T-helper 17 cell (primary cell): ENCODE measurements around the gene DDX60. TPM values are rescaled to one million over a fixed set of nuclear protein-coding genes. Genes with fewer than 3 reads are reported as not detected.

Source experiments
- ATAC-seq: fragments of 150-1000 bp; cut with Tn5 transposase; 2 replicates; pipeline ENCODE4 v1.10.0; 2021; ENCODE audit warnings: mild to moderate bottlenecking, moderate library complexity
- DNase-seq, 3 donors: peaks; one replicate each; pipeline versions ENCODE4 v3.0.0 to v3.0.0-alpha.2; 2020 to 2021
- H3K9me3 ChIP-seq: one replicate; pipeline ENCODE4 v1.7.0; 2013; ENCODE audit warnings: low read length, mild to moderate bottlenecking; ENCODE audit not compliant: control insufficient read depth, poor library complexity, severe bottlenecking
- H3K27ac Mint-ChIP-seq: one replicate; pipeline ENCODE4 v1.8.0; 2022; ENCODE audit warnings: mild to moderate bottlenecking, moderate library complexity, mixed read lengths
- H3K27me3 Mint-ChIP-seq: one replicate; pipeline ENCODE4 v1.8.0; 2022; ENCODE audit warnings: mixed read lengths
- H3K36me3 Mint-ChIP-seq: one replicate; pipeline ENCODE4 v1.8.0; 2022; ENCODE audit warnings: low read depth, mixed read lengths
- H3K4me1 Mint-ChIP-seq: one replicate; pipeline ENCODE4 v1.8.0; 2022; ENCODE audit warnings: mild to moderate bottlenecking, mixed read lengths
- H3K4me3 Mint-ChIP-seq: one replicate; pipeline ENCODE4 v1.8.0; 2022; ENCODE audit warnings: mild to moderate bottlenecking, moderate library complexity, mixed read lengths
- total RNA-seq, 4 donors: library from RNA in 2 of 4; stranded (reverse) in 2 of 4; gene quantifications; one replicate each; pipeline ENCODE4 v1.2.3 and lab custom pipeline; 2022 to 2026

Gene DDX60
- total RNA-seq, 2 donors from 2014 or later = 13.9 to 14.5 TPM

DNA sequence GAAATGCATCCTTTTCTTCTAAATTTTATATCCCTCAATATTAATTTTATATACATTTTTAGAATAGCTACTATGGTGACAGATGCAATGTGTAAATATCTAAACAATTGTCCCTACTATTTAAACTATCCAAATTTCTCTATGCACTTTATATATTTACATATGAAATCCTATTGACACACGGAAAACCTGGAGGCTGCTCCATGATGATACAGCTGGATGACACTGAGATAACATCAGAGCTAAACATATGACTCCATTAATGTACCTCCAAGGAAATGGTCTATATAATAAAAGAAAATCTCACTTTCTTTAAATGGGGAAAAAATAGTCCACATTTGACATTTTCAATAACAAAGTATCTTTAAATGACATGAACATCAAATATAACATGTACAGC, 43.7 kb downstream of the DDX60 start:
- no peak overlapping the region for H3K4me3 Mint-ChIP-seq
- H3K27me3 Mint-ChIP-seq = no peaks in the 10 kb centered on the region
- ATAC-seq (no peak), DNase-seq (no peak)
- no peaks in the 10 kb centered on the region for H3K9me3 ChIP-seq
- H3K27ac Mint-ChIP-seq = no peak overlapping the region
- peaks cover 21% of the 10 kb centered on the region for H3K36me3 Mint-ChIP-seq
- peaks cover 3% of the 10 kb centered on the region for H3K4me1 Mint-ChIP-seq

DNA sequence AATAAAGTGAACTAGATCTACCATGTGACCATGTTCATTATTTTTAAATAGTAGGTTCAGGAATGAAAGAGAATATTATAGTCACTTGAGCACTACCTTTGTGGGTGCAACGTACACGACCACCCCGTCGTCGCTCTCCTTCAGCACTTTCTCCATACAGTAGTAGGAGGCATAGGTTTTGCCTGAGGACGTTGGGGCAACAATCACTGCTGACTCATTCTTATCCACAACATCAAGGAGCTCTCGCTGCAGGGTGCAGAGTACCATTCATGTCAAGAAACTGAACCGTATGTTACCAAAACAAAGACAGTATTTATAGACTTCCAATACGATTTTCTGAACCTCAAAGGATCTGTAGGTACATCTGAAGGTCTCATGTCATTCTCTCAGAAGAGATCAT, 44.7 kb downstream of the DDX60 start:
- ATAC-seq (no peak), DNase-seq (no peak)
- no peaks in the 10 kb centered on the region for H3K27me3 Mint-ChIP-seq
- no peak overlapping the region for H3K27ac Mint-ChIP-seq
- no peak overlapping the region for H3K4me3 Mint-ChIP-seq
- peaks cover 25% of the 10 kb centered on the region for H3K36me3 Mint-ChIP-seq
- H3K4me1 Mint-ChIP-seq = peaks cover 5% of the 10 kb centered on the region
- no peaks in the 10 kb centered on the region for H3K9me3 ChIP-seq

DNA sequence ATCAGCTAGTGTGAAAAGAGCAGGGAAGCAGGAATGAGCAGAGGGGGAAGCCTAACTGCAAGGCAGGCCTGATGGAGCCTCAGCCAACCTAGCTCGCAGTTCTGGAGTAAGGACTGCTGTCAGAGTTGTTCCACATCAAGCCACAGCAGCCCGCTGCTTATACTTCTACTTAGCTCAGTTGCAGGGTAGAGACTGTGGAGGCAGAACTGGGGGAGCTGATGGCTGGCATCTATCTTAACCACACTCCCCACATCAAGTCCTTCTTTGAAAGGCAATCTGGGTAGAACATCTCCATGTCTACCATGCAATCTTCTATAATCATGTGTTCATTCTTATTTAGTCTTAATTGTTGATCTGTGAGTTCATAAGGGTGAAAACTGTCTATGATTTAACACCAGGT, 46.1 kb downstream of the DDX60 start:
- no peak for ATAC-seq
- Mint-ChIP-seq H3K27me3 (no peaks in the 10 kb centered on the region), H3K27ac (no peak overlapping the region), H3K4me3 (no peak overlapping the region), H3K36me3 (peaks cover 20% of the 10 kb centered on the region), H3K4me1 (peaks cover 5% of the 10 kb centered on the region)
- DNase-seq = no peak
- H3K9me3 ChIP-seq = no peaks in the 10 kb centered on the region

DNA sequence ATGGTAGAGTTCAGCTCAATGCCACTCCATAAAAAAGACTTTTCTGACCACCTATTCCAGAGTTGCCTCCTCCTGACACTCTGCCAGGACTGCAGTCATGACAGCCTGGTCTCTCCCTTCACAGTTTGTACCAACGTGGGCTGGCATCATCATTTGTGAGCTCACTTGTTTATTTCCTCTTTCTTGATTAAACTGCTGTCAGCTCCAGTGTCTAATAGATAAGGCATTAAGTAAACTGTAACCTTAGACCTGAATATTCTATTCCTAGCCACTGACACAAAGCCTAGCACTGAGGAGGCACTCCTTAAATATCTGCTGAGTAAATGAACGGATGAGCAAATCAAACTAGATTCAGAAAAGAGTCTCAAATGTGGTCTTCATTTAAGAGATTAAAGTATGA, 48.7 kb downstream of the DDX60 start:
- ATAC-seq (no peak), DNase-seq (no peak)
- Mint-ChIP-seq H3K4me3 (no peak overlapping the region), H3K4me1 (peaks cover 5% of the 10 kb centered on the region), H3K36me3 (peaks cover 20% of the 10 kb centered on the region), H3K27me3 (no peaks in the 10 kb centered on the region), H3K27ac (peak overlapping the region; percentile 2)
- no peaks in the 10 kb centered on the region for H3K9me3 ChIP-seq

DNA sequence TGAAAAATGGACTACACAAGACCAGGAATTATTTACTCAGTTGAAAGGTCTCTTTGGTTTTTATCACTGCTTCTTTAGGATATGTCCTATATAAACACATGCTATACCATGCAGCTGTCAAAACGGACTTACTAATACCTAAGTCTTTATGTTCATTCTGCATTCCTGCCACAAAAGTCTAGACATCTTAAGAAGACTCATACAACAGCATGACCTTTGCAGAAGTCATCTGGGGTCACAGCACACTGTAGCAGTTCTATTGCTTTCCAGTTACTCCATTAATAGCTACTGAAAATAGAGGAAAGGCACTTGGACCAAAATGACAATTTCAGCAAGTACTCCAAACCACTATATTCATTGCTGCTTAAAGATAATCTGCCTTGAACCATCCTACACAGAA, 53.2 kb downstream of the DDX60 start:
- H3K9me3 ChIP-seq = no peaks in the 10 kb centered on the region
- Mint-ChIP-seq H3K4me1 (peaks cover 2% of the 10 kb centered on the region), H3K27me3 (no peaks in the 10 kb centered on the region), H3K36me3 (peaks cover 16% of the 10 kb centered on the region), H3K4me3 (no peak overlapping the region), H3K27ac (no peak overlapping the region)
- ATAC-seq (no peak), DNase-seq (no peak)

DNA sequence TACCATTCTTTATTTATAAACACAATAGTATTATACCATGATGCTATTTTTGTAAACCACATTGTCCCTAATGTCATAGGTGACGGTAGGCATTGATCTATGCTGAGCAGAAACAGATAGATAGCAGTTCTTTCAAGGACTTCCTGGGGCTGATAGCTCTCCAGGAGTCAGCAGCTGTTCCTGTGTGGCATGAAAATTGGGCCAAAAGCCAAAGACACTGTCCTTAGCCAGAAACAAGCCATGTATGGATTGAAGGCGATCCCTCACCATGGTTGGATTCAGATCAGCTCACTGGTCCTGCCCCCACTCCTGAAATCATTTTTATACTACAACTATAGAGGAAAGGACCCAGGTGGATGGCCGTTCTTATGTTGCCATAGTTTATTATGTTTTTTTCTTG, 53.6 kb downstream of the DDX60 start:
- H3K9me3 ChIP-seq = no peaks in the 10 kb centered on the region
- Mint-ChIP-seq H3K36me3 (peaks cover 15% of the 10 kb centered on the region), H3K27ac (no peak overlapping the region), H3K4me1 (peaks cover 2% of the 10 kb centered on the region), H3K4me3 (no peak overlapping the region), H3K27me3 (no peaks in the 10 kb centered on the region)
- ATAC-seq (no peak), DNase-seq (no peak)

DNA sequence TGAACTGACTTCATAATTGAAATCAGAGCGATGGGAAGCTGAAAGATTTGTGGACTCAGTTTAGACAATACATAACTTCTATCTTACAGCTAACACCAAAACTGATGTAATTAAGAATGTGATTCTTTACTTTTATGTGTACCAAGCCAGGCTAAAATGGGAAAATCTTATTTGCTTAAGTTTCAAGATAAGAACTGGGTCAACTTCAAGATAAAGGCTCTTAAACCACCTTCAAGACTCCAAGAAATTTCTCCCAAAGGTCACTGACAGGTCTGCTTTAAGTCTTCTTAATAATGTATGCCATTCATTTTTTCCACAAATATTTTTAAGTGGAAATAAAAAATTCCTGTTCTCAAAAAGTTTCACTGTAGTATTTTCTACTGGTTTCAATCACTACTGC, 55.5 kb downstream of the DDX60 start:
- peaks cover 9% of the 10 kb centered on the region for H3K36me3 Mint-ChIP-seq
- no peaks in the 10 kb centered on the region for H3K27me3 Mint-ChIP-seq
- H3K4me1 Mint-ChIP-seq = peaks cover 2% of the 10 kb centered on the region
- ATAC-seq (no peak), DNase-seq (no peak)
- H3K27ac Mint-ChIP-seq = peak overlapping the region; percentile 16
- H3K9me3 ChIP-seq = no peaks in the 10 kb centered on the region
- no peak overlapping the region for H3K4me3 Mint-ChIP-seq

DNA sequence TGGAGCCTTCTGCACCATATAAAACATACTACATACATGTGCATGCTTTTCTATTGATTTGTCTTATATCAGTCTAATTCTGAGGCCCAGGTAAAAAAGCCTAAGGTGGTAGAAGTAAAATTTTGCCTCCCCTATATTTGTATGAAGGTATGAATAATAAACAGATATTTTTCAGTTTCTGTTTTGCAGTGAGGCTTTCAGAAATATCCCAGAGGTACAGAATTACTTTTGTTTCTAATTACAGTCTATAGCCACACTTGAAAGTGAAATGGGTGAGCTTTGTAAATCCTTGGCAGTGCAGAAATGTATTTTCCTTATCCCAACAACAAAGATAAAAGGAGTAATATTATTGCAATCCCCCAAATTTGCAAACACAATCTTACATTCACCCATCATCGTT, 59.5 kb downstream of the DDX60 start:
- Mint-ChIP-seq H3K27me3 (no peaks in the 10 kb centered on the region), H3K4me1 (peaks cover 2% of the 10 kb centered on the region), H3K36me3 (peaks cover 12% of the 10 kb centered on the region), H3K27ac (no peak overlapping the region), H3K4me3 (no peak overlapping the region)
- ATAC-seq (no peak), DNase-seq (no peak)
- H3K9me3 ChIP-seq = no peaks in the 10 kb centered on the region

DNA sequence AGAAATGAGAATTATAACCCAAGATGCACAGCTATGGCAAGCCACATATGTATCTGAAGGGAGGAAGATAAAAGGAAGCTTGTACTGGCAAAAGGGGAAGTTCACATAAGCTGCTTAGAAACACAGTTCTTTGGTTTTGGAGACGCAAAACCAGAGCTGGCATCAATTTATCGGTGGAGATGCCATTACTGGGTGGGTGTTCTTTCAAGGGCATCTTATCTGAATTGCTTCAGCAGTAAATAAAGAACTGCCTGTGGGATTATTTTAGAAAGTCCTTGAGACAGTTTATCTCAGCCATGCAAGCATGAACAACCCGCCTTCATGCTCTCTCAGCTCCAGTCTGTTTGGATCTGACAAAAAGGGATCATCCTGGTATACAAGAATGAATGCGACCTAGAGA, 60.8 kb downstream of the DDX60 start:
- DNase-seq = no peak
- Mint-ChIP-seq H3K36me3 (peaks cover 18% of the 10 kb centered on the region), H3K4me3 (no peak overlapping the region), H3K27ac (peak overlapping the region; percentile 41), H3K27me3 (no peaks in the 10 kb centered on the region), H3K4me1 (peaks cover 2% of the 10 kb centered on the region)
- H3K9me3 ChIP-seq = no peaks in the 10 kb centered on the region
- ATAC-seq = no peak

DNA sequence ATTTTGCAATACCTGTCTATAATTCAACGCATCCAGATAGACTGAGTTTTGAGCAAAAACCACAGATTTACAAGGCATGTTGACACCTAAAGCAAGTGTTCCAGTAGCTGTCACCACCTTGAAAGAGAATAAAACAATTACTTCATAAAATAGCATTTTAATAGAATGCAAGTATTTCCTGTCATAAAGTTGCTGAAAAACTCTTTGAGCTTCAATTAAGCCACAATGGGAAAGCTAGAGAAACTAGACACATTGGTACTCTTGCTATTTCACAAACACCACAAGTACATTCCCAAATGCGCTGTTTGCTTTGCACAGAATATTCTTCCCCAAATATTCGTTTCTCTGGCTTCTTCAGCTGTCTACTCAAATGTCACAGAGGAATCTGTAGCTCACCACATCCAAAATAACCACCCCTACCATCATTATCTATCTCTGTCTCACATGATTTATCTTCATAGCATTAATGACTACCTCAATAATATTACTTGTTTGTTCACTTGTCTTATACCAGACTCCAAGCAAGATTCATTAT, 70.3 kb downstream of the DDX60 start:
- Mint-ChIP-seq H3K27me3 (no peaks in the 10 kb centered on the region), H3K4me1 (peaks cover 4% of the 10 kb centered on the region), H3K27ac (no peak overlapping the region), H3K4me3 (no peak overlapping the region), H3K36me3 (peaks cover 18% of the 10 kb centered on the region)
- no peak for ATAC-seq
- no peak for DNase-seq
- H3K9me3 ChIP-seq = no peaks in the 10 kb centered on the region

DNA sequence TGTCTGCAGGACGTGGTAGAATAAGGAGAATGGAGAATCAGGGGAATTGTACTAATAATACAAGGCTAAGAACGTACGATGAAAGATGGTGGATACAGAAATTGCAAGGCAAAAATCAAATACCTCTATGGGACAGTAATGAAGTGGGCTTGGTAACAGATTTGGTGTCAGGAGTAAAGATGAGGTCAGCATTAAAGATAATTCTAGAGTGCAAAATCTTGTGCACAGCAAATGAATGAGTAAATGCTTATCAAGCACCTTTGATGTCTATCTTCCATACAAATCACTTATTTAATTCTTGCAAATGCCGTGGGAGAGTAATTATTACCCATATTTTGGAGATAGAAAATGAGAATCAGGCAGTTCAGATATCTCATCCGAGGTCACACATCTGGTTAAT, 70.9 kb downstream of the DDX60 start:
- Mint-ChIP-seq H3K27ac (no peak overlapping the region), H3K27me3 (no peaks in the 10 kb centered on the region), H3K36me3 (peaks cover 20% of the 10 kb centered on the region), H3K4me1 (peaks cover 4% of the 10 kb centered on the region), H3K4me3 (no peak overlapping the region)
- no peak for DNase-seq
- ATAC-seq = no peak
- no peaks in the 10 kb centered on the region for H3K9me3 ChIP-seq

DNA sequence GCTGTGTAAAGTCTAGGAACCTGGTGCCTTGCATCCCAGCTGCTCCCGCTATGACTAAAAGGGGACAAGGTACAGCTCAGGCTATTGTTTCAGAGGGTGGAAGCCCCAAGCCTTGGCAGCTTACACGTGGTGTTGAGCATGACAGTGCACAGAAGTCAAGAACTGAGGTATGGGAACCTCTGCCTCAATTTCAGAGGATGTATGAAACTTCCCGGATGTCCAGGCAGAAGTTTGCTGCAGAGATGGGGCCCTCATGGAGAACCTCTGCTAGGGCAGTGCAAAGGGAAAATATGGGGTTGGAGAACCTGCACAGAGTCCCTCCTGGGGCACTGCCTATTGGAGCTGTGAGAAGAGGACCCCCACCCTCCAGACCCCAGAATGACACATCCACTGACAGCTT, 76.6 kb downstream of the DDX60 start:
- no peak overlapping the region for H3K4me3 Mint-ChIP-seq
- ATAC-seq (no peak), DNase-seq (no peak)
- H3K4me1 Mint-ChIP-seq = peaks cover 3% of the 10 kb centered on the region
- H3K27ac Mint-ChIP-seq = no peak overlapping the region
- H3K27me3 Mint-ChIP-seq = no peaks in the 10 kb centered on the region
- H3K9me3 ChIP-seq = no peaks in the 10 kb centered on the region
- peaks cover 21% of the 10 kb centered on the region for H3K36me3 Mint-ChIP-seq

DNA sequence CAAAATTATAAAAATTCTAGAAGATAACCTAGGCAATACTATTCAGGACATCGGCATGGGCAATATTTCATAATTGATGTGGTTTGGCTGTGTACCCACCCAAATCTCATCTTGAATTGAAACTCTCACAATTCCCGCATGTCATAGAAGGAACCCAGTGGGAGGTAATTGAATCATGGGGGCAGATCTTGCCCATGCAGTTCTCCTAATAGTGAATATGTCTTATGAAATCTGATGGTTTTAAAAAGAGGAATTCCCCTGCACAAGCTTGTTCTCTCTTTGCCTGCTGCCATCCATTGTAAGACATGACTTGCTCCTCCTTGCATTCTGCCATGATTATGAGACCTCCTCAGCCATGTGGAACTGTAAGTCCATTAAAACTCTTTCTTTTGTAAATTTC, 77.7 kb downstream of the DDX60 start:
- Mint-ChIP-seq H3K36me3 (peaks cover 21% of the 10 kb centered on the region), H3K27me3 (no peaks in the 10 kb centered on the region), H3K4me3 (no peak overlapping the region), H3K27ac (no peak overlapping the region), H3K4me1 (peaks cover 3% of the 10 kb centered on the region)
- no peaks in the 10 kb centered on the region for H3K9me3 ChIP-seq
- DNase-seq = no peak
- no peak for ATAC-seq

DNA sequence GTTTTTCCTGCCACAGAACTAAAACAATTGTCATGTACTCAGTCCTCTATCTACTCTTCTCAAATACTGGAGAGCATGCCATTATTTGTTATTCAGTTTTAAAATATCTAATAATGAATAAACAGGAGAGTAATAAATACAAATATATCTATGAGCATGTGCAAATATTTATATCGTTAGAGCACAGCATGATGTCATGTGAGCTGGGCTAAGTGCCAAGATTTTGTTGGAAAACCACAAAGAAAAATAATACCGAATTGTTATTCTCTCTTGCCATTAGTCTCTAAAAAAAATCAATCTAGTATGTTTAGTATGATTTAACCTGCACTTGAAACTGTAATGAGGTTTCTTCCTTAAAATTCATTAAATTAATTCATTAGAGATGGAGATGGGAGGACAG, 97.3 kb downstream of the DDX60 start:
- H3K36me3 Mint-ChIP-seq = peaks cover 20% of the 10 kb centered on the region
- no peak for DNase-seq
- no peaks in the 10 kb centered on the region for H3K4me1 Mint-ChIP-seq
- peaks cover 3% of the 10 kb centered on the region for H3K9me3 ChIP-seq
- H3K27me3 Mint-ChIP-seq = no peaks in the 10 kb centered on the region
- no peak overlapping the region for H3K27ac Mint-ChIP-seq
- H3K4me3 Mint-ChIP-seq = no peak overlapping the region
- no peak for ATAC-seq
